Esophagus (tissue), 2 donors: ENCODE data around the gene AMN. TPM values are rescaled to one million over a fixed set of nuclear protein-coding genes. Genes with fewer than 3 reads are reported as not detected.

ENCODE experiments used
- H3K27ac ChIP-seq, 2 donors: one replicate each; pipeline ENCODE4 v1.5.1; 2013; ENCODE audit warnings: low read depth in 2 of 2, mild to moderate bottlenecking in 2 of 2, inconsistent platforms in 1 of 2, low read length in 1 of 2, moderate library complexity in 1 of 2
- H3K27me3 ChIP-seq, 2 donors: one replicate each; pipeline ENCODE4 v1.6.1; 2013; ENCODE audit warnings: low read length in 2 of 2, control low read depth in 1 of 2, mild to moderate bottlenecking in 1 of 2; ENCODE audit not compliant: insufficient read depth in 2 of 2, control insufficient read depth in 1 of 2
- H3K36me3 ChIP-seq, 2 donors: one replicate each; pipeline ENCODE4 v1.6.1; 2013; ENCODE audit warnings: low read length in 1 of 2; ENCODE audit not compliant: control insufficient read depth in 2 of 2, insufficient read depth in 2 of 2
- H3K4me1 ChIP-seq, 2 donors: one replicate each; pipeline ENCODE4 v1.6.1; 2013; ENCODE audit warnings: low read length in 1 of 2; ENCODE audit not compliant: control insufficient read depth in 2 of 2, insufficient read depth in 2 of 2
- H3K4me3 ChIP-seq, 2 donors: one replicate each; pipeline ENCODE4 v1.5.1; 2013; ENCODE audit warnings: low read length in 2 of 2, mild to moderate bottlenecking in 2 of 2, low read depth in 1 of 2, moderate library complexity in 1 of 2
- H3K9me3 ChIP-seq, 2 donors: one replicate each; pipeline ENCODE4 v1.6.1; 2013; ENCODE audit warnings: mild to moderate bottlenecking in 2 of 2, low read depth in 1 of 2, low read length in 1 of 2, moderate library complexity in 1 of 2; ENCODE audit not compliant: control insufficient read depth in 2 of 2, insufficient read depth in 1 of 2
- WGBS, 2 donors: extraction: QIAGEN DNeasy Blood & Tissue Kit; methylation state at CpG; one replicate each; pipeline ENCODE4 v1.1.7; 2013; 5-methylcytosine and 5-hydroxymethylcytosine counted together
- polyA plus RNA-seq, 2 donors: library from polyadenylated mRNA; stranded (reverse); fragments of 200-250 nt; gene quantifications; one replicate each; pipeline ENCODE4 v1.2.3, GENCODE V29; 2013
- donor health status: healthy with polysubstance abuse.
- donor health status: Bipolar disorder and iron deficiency.

Gene AMN
- polyA plus RNA-seq, 2 donors = 11.8 to 13.8 TPM

GRCh38 chr14:102898298-102898697, 24.2 kb upstream of the AMN start:
- H3K9me3 ChIP-seq = no peaks in the 10 kb centered on the region
- H3K27ac ChIP-seq = no peak overlapping the region
- H3K4me3 ChIP-seq = no peak overlapping the region
- 93 to 95% methylated on average over 6 of the region's 6 CpGs for WGBS, 2 donors
- H3K27me3 ChIP-seq = no peaks in the 10 kb centered on the region
- no peaks in the 10 kb centered on the region for H3K4me1 ChIP-seq
- H3K36me3 ChIP-seq = peaks cover 7 to 14% of the 10 kb centered on the region in 2 donors

GRCh38 chr14:102898776-102899515, 23.5 kb upstream of the AMN start:
- Histone ChIP-seq H3K36me3 (peaks cover 7 to 19% of the 10 kb centered on the region in 2 donors), H3K4me1 (no peaks in the 10 kb centered on the region), H3K9me3 (no peaks in the 10 kb centered on the region), H3K27me3 (no peaks in the 10 kb centered on the region), H3K27ac (no peak overlapping the region), H3K4me3 (no peak overlapping the region)
- 87 to 91% methylated on average over 18 of the region's 18 CpGs for WGBS, 2 donors

- 93 to 96% methylated on average over 8 of the region's 8 CpGs for WGBS, 2 donors
- H3K27me3 ChIP-seq = no peaks in the 10 kb centered on the region
- H3K4me1 ChIP-seq = no peaks in the 10 kb centered on the region
- H3K36me3 ChIP-seq = peaks cover 7 to 22% of the 10 kb centered on the region in 2 donors
- H3K4me3 ChIP-seq = no peak overlapping the region
- H3K27ac ChIP-seq = no peak overlapping the region
- H3K9me3 ChIP-seq = no peaks in the 10 kb centered on the region
Observed at GRCh38 chr14:102899516-102899900, 23.0 kb upstream of the AMN start.

- no peaks in the 10 kb centered on the region for H3K4me1 ChIP-seq
- H3K36me3 ChIP-seq = peaks cover 7 to 28% of the 10 kb centered on the region in 2 donors
Observed at GRCh38 chr14:102900631-102901571, 21.6 kb upstream of the AMN start.

DNA sequence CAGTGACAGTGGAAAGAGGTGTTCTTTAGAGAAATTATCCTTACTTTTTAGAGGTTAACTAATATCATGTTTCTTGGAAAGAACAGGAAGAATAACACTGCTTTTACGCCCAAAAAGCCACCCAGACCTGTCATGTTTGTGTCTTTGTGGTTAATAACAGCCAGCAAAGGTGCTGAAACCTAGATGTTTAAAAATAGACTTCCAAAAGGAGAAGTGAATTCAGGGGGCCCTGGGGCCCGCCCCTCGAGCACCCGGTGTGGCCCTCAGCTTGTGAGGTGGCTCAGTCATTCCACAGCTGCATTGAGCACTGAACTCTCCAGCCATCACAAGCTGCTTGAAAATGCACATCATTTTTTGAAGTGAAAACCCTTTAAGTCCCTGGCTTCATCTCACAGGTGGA, 20.8 kb upstream of the AMN start:
- Histone ChIP-seq H3K4me1 (no peaks in the 10 kb centered on the region), H3K27ac (no peak overlapping the region), H3K36me3 (peaks cover 7 to 29% of the 10 kb centered on the region in 2 donors), H3K9me3 (no peaks in the 10 kb centered on the region), H3K4me3 (no peak overlapping the region), H3K27me3 (no peaks in the 10 kb centered on the region)
- WGBS, 2 donors = 77 to 84% methylated on average over 4 of the region's 4 CpGs

More at GRCh38 chr14:102900631-102901571, 21.6 kb upstream of the AMN start:
- WGBS, 2 donors = 82 to 85% methylated on average over 39 of the region's 39 CpGs
- H3K27me3 ChIP-seq = no peaks in the 10 kb centered on the region
- H3K27ac ChIP-seq = no peak overlapping the region
- no peaks in the 10 kb centered on the region for H3K9me3 ChIP-seq
- no peak overlapping the region for H3K4me3 ChIP-seq

- H3K4me1 ChIP-seq = no peaks in the 10 kb centered on the region
- no peak overlapping the region for H3K4me3 ChIP-seq
- 87 to 88% methylated on average over 7 of the region's 7 CpGs for WGBS, 2 donors
- no peaks in the 10 kb centered on the region for H3K9me3 ChIP-seq
- no peaks in the 10 kb centered on the region for H3K27me3 ChIP-seq
- no peak overlapping the region for H3K27ac ChIP-seq
- peaks cover 7 to 32% of the 10 kb centered on the region in 2 donors for H3K36me3 ChIP-seq
Observed at GRCh38 chr14:102902086-102902485, 20.4 kb upstream of the AMN start.

GRCh38 chr14:102902523-102903247, 19.8 kb upstream of the AMN start:
- WGBS, 2 donors = 89 to 90% methylated on average over 12 of the region's 12 CpGs
- Histone ChIP-seq H3K27ac (no peak overlapping the region), H3K36me3 (peaks cover 6 to 38% of the 10 kb centered on the region in 2 donors), H3K4me3 (no peak overlapping the region), H3K27me3 (no peaks in the 10 kb centered on the region), H3K9me3 (no peaks in the 10 kb centered on the region), H3K4me1 (no peaks in the 10 kb centered on the region)

- Histone ChIP-seq H3K27ac (no peak overlapping the region), H3K9me3 (no peaks in the 10 kb centered on the region), H3K4me3 (no peak overlapping the region), H3K36me3 (peaks cover 4 to 44% of the 10 kb centered on the region in 2 donors), H3K4me1 (no peaks in the 10 kb centered on the region), H3K27me3 (no peaks in the 10 kb centered on the region)
- WGBS, 2 donors = 93 to 96% methylated on average over 29 of the region's 29 CpGs
Observed at GRCh38 chr14:102903248-102903888, 19.1 kb upstream of the AMN start.
